Fibroblast of the conjunctiva (primary cell): ENCODE results near the gene RAB7B.

Experiments
- DNase-seq: peaks from one replicate; pipeline ENCODE4 v3.0.0-alpha.2; 2010; ENCODE audit warnings: low read depth

RAB7B gene

DNA sequence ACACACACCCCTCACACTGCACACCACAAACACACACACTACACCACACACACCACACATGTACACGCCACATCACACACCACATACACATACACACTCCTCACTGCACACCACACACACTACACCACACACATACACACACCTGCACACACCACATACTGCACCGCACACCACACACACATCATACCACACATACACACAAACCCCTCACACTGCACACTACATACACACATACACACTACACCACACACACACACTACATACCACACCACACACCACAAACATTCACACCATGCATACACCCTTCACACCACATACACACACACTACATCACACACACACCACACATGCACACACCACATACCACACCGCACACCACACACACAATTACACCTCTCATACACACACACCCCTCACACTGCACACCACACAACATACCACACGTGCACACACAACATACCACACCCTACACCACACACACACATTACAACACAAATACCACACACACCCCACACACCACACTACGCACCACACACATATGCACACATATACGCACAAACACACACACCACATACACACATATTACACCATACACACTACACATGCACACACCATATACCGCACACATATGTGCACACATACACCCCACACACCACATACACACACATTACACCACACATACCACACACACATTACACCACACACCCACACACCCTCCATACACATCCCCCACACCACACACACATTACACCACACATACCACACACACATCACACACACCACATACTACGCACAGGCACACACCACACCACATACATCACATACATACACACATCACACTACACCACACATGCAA, 29.6 kb downstream of the RAB7B start:
- DNase-seq = no peak

- no peak for DNase-seq
Measured at GRCh38 chr1:205972491-205973168, 30.6 kb downstream of the RAB7B start.

DNA sequence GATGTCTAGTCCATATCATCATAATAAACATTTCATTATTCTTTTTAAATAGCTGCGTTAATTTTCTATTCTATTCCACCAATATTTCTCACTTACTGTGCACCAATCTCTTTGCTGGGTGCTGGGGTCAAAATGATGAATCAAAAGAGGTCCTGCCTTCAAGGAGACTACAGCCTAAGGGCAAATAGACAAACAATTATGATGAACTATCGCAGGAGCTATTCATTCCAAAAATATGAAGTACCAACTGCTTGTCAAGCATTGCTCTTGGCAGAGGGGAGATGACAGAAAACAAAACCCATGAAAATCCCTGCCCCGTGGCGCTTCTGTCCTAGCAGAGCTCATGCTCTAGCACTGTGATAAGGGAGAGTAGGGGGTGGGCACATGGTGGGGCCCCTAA, 31.1 kb downstream of the RAB7B start:
- DNase-seq = no peak

GRCh38 chr1:205971082-205971481, 32.1 kb downstream of the RAB7B start:
- DNase-seq = no peak

DNA sequence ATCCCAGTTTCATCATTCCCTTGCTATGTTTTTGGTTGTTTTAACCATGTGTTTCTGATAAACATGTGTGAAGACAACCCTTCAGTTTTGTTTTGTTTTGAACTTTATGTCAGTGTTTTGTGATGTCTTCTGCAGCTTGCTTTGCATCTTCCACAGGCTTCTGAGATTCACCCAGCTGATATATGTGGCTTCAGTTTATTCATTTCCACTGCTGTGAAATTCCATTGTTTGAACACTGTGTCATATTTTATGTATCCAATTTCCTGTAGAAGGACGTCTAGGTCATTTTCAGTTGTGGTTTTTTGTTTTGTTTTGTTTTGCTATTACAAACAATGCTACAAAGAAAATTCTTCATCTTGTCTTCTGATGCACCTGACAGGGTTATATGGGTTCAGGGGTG, 32.7 kb downstream of the RAB7B start:
- no peak for DNase-seq

- DNase-seq = no peak
Measured at GRCh38 chr1:205969229-205969628, 34.0 kb downstream of the RAB7B start.

DNA sequence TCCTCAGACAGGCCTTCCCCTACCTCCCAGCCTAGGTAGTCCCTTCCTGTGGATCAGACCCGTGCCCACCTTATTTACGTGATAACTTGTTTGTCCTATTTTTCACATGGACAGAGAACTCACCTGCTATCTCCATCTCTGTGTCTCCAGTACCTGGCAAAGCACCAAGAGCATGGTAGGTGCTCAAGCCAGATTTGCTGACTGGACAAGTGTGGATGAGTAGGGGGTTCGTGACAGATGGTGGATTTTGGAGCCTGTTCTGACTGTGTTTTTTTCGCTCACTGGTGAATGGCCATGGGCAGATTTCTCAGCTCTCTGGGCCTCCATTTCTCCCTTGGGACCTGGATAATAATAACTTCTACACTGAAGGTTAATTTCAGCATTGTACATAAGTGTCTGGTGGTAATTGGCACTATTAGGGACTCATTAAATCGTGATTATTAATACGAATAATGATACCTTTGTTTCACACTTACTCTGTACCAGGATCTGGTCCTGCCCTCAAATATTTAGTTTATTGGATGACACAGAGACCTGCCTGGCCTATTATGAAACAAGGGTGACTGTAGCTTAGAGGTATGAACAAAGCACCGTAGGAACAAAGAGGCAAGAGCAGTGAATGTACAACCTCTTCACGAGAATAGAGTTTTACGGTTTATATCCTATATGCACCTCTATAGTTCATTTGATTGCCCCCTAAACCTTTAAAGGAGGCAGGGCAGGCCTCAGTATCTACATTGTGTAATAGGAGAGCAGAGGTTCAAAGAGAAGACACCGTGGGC, 35.5 kb downstream of the RAB7B start:
- no peak for DNase-seq

- DNase-seq = no peak
Measured at GRCh38 chr1:205965036-205965884, 37.9 kb downstream of the RAB7B start.

GRCh38 chr1:205963352-205964155, 39.6 kb downstream of the RAB7B start:
- no peak for DNase-seq

DNA sequence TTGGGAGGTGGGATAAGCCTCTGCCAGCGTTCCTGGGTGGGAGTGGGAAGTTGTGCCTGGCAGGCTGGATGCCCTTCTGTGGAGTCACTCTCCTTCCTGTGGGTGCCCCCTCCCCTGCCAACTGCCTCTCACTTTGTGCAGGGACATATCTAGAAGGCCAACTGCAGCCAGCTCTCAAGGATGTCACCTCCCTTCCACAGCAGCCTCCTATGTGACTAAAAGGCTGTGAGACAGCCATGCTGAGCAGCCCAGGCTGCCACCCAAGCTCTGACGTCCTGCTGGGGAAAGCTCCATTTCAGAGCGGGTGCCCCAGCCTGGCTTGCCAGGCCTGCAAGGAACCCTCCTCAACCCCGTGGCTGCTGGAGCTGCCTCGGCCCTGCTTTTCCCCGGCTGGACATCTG, 40.4 kb downstream of the RAB7B start:
- no peak for DNase-seq

GRCh38 chr1:205961991-205962820, 41.0 kb downstream of the RAB7B start:
- DNase-seq = no peak

DNA sequence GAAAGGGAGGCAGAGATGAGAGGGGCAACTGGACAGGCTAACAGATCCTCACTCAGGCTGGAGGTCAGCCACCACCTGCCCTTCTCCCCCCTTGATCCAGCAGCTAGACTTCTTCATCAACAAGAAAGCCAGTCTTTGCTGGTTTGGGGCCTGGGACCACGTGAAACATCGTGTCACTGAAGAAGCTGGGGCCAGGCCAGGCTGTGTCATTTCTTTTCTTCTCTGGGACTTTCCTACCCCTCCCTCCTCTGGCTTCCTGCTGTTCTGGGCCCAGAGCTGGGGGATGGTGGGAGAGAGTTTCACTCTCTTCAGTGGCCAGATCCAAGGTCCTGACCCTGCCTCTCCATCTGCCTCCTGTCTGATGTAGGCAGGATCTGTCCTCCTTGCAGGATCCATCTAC, 41.8 kb downstream of the RAB7B start:
- no peak for DNase-seq

DNA sequence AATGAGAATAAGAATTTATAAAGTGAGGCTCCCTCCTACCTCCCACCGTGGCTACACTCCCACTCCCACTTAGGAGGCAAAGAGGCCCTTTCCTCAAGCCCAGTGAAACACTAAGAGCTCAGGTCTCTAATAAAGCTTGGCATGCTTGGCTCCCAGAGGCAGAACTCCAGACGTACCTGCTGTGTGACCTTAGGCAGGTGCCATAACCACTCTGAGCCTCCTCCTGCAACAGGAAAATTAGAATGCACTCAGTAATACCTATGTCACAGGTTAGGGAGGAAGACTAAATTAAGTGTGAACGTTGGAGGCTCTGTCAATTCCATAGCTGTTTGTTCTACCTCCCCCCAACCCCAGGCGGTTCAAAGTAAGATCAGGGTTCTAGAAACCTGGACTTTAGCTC, 43.4 kb downstream of the RAB7B start:
- no peak for DNase-seq

DNA sequence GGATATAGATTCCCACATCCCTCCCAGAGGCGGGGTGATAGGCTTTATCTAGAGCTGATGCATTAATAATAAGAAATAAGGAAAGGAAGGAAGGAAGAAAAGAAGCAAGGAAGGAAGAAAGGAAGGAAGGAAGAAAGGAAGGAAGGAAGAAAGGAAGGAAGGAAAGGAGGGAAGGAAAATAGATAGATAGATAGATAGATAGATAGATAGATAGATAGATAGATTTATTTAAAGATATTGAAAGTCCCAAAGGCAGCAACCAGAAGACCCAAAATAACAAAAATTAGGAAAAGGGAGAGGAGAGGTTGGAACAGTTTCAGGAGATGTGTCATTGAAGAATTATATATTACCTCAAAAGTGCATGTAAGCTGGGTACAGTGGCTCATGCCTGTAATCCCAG, 47.7 kb downstream of the RAB7B start:
- DNase-seq = no peak

DNA sequence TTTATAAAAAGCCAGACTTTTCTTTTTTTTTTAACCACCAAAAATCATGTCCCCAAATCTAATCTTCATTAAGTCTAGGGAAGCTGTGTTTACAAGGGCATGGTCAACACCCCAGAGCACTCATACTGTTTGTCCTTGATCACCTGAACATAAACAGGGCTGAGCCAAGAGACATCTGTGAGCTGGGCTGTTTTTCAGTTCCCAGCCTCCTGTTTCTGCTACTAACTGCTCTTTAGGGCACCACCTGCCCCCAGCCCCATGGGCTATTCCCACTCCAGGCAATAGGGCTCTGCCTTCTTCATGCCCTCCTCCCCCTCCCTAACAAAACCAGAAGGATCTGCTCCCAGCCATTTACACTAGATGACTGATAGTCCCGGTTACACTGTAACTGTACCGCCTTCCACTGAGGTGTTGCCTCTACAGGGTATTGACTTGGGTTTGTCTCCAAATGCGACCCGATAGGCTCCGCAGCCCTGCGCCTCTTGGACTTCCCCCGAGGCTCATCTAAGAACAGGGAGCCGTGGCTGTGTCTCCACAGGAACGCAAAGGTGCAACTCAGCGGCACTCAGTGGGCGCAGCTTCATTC, 48.3 kb downstream of the RAB7B start:
- no peak for DNase-seq

GRCh38 chr1:205951746-205952145, 51.4 kb downstream of the RAB7B start:
- no peak for DNase-seq

DNA sequence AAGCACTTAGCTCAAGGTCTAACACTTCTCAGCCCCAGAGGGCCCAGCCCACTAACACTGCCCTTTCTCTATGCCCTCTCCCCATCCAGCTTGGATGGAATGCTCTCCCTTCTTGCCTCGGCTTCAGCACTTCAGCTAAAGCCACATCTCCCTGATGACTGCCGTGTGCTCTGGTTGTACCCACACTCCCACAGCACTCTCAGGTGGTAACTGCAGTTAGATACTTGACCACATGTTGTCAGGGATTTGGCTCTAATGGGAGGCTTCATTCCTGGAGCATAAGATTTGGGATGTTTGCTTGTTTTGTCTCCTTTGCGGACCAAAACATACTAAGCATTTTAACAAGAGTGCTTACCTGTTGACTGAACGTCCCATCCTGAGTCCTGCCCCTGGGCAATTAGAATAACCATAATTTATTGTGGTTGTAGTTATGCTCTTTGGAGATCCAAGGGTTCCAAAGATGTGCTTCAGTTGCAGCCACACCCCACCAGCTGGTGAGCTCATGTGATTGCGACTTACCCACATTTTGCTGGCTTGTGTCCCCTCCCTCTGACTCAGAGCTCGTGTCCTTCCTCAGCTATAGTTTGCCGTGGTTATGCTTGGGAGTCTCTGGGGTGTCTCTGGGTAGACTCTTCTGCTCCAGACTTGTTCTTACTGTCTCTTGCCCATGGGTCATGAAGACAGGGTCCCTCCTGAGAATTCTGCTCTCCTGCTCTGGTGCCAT, 52.2 kb downstream of the RAB7B start:
- DNase-seq = no peak

- no peak for DNase-seq
Measured at GRCh38 chr1:205950280-205950679, 52.9 kb downstream of the RAB7B start.

DNA sequence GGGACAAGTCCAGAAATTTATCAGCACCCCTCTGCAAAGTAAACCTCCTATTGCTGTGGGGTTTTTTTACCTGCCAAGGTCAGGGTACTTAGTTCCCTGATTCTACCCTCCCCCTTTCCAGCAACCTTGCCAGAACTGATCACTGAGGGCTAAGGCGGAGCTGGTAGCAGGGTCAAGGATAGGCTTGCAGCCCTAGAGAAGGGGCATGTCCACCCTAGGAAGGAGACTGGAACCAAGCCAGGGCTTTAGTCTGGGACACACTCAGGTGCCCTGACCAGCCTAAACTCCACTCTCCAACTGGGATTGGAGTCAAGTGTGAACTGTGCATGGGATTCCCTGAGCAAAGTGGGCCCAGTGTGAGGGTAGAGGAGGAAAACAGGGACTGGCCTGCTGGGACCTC, 53.4 kb downstream of the RAB7B start:
- DNase-seq = no peak
